Inflammatory macrophage (primary cell): ENCODE data around the gene WDR37.

ENCODE experiments used
- DNase-seq, 2 donors: peaks; one replicate each; pipeline ENCODE4 v3.0.0-alpha.2; 2020 to 2022

Gene WDR37

DNA sequence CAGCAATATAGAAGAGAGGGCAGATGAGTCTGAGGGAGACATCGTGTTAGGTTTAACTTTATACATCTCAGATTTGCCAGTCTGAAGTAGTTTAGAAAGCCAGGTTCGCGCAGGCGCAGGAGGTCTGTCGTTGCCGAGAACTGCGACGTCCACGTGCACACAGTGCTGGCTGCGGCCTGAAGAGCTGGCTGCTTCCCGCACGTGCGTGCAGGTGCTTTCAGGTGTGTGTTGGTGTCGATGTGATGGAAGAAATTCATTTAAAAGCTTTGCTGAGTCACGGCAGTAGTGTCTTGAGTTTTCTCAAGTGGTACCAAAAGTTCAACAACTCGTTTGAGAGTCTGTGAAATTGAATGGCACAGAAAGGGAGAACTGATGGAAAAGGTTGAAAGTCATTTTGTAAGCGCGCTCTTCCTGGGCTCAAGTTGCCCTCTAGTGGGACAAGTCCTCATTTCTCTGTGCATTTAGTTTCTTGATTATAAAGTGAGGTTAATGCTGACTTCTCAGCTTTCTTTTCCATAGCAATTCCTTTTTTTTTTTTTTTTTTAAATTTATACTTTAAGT, 18.6 kb downstream of the WDR37 start:
- DNase-seq = peak; percentile 34 to 36

DNA sequence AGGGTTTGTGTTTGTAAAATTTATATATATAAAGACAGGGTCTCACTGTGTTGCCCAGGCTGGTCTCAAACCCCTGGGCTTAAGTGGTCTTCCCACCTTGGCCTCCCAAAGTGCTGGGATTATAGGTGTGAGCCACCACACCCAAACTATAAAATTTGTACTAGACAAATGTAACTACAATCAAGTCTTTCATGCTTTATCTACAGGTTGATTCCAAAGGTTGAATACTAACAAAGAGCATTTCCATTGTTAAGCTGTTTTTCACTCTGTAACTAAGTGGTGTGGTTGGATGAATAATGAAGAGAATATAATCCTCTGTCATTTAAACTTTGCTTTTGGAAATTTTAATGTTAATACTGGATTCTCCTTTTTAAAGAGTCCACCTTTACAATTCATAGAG, 22.5 kb downstream of the WDR37 start:
- DNase-seq = no peak

DNA sequence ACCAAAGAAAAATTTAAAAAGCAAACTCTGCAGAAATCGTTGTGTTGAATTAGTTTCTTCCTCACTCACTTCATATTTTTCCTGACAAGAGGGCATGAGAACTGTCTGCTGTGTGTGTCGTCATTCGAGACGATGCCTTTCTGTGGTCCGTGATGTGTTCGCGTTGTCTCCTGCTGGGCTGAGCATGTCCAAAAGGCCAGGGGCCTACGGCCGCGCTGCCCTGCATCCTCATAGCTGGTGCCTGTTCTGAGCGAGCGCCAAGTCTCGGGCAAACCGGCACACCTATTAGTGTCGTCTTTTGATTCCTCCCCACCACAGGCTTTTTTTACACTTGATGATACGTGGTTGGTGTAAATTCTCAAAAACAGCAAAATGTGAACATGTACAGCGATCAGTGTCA, 27.4 kb downstream of the WDR37 start:
- DNase-seq = no peak

DNA sequence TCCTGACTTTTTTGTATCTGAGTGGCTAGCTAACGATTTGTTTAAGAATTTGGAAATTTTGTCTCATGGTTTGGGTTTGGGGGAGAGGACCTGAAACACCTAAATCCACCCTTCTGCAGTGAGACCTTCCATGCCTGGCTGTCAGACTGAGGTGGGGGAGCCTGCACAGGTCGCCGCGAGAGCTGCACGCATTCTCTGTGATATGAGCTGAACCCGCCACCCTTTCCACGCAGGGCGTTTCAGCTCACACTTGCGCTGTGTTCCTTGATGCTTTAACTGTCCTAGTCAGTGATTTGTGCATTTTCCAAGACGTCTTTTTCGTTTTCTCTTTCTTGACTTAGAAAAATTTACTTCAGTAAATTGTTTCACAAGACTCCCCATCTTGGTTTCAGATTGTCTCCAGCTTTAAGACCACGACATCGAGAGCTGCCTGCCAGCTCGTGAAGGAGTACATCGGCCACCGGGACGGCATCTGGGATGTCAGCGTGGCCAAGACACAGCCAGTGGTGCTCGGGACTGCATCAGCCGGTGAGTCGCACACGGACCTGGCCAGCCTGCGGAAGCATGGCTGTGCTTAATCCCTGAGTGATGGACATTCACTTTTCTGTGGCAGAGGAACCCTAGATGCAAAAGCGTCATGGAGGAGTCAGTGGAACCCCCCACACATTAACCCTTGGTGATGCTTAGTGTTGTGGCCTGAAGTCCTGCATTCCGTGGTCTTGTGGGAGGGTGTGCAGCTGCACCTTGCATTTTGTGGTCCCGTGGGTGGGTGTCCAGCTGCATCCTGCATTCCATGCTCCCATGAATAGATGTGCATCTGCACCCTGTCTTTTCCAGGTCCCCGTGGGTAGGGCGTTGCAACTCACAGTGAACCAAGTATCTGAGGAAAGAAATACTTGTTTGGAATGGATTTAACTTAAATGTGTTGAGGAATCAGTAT, 28.1 kb downstream of the WDR37 start:
- no peak for DNase-seq

DNA sequence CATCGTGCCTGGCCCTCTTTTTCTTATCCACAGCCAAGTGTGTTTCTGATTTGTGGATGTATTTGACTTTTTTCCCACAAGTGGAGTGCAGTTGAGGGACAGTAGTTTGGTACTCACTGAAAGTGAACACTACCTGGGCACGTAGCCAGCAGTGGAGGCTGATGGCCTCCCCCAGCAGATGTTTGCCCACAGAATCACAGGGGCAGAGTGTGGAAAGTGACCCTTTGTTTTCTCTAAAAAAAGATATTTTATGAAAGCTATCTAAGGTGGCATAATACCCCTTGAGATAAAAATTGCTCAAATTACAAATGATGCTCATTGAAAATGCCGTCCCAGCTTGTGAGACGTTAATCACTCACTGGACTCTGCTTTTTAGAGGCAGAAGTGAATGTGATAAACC, 29.1 kb downstream of the WDR37 start:
- no peak for DNase-seq

DNA sequence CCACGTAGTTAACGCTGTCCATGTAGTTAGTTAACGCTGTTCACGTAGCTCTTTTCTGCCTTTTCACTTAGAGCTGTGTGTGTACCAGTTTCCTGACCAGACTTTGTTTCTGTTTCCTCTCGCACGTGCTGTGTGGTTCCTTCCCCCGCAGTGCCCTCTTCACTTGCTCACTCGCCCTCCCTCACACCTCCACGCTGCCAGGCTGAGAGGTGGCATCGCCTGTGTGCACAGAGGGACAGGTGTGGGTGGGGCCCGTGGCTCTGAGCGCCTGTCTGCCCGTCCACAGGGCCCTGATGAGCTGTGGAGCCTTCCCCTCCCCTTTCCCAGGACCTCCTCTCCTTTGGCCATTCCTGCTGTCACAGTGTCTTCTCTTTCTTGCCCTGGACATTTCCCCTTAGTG, 30.6 kb downstream of the WDR37 start:
- DNase-seq = no peak

DNA sequence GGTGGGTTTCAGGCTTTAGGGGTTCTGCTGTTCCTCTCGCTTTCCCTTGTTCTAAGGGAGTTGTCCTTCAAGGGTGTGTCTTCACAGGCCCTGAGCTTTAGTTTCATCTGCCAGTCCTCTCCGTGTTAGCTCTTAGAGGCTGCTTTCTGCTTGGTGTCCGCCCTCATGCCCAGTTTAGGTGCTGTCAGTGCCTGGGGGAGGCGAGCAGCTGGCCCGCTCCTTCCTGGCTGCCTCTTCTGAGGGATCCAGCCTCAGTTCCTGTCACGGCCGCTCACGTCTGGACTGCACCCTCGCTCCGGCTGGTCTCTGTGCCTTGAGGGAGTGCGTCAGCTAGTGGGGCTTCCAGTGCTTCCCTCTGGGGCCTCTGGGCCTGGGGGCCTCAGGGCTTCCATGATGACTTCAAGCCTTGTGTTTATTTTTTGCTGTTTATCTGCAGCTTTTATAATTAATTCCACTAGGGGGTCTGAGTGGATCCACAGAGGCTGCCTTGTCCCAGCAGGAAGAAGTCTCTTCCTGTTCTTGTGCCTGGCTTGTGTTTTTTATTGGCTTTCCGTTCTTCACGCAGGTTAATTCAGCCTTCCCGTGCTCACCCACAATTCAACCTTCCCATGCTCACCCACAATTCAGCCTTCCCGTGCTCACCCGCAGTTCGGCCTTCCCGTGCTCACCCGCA, 33.0 kb downstream of the WDR37 start:
- no peak for DNase-seq

DNA sequence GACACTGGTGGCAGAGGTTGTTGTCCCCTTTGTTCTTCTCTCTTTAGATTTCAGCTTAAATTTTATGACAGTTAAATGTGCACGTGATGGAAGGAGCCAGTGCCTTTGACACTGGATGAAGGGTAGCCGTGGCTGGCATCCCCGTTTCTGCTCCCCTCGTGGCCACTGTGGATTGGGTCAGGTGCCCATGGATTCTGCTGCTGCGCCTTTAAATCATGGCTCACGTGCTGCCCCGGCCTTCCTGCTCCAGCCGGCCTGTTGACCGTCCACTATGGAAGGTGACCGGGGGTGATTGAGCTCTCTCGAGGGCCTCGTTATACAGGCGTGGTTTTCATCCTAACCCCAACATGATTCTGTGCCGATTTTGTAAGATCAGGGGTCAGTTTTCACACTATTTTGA, 34.5 kb downstream of the WDR37 start:
- no peak for DNase-seq

DNA sequence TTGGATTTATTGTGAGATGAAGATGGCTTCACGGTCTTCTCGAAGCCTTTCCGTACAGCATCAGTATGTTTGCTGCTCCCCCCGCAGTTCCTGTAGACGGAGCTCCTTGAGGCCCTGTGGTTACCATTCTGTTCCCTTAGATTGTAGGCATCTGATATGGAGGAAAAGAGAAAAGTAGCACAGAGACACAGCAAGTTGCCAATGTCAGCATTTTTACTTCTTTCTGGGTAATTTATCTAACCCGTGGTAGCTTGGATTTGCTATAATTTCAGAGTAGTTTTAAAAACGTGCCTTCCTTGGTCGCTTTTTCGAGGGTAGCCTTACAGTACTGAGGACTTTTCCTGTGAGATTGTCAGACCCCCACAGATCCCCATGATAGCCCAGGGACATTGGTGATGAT, 37.5 kb downstream of the WDR37 start:
- DNase-seq = no peak

DNA sequence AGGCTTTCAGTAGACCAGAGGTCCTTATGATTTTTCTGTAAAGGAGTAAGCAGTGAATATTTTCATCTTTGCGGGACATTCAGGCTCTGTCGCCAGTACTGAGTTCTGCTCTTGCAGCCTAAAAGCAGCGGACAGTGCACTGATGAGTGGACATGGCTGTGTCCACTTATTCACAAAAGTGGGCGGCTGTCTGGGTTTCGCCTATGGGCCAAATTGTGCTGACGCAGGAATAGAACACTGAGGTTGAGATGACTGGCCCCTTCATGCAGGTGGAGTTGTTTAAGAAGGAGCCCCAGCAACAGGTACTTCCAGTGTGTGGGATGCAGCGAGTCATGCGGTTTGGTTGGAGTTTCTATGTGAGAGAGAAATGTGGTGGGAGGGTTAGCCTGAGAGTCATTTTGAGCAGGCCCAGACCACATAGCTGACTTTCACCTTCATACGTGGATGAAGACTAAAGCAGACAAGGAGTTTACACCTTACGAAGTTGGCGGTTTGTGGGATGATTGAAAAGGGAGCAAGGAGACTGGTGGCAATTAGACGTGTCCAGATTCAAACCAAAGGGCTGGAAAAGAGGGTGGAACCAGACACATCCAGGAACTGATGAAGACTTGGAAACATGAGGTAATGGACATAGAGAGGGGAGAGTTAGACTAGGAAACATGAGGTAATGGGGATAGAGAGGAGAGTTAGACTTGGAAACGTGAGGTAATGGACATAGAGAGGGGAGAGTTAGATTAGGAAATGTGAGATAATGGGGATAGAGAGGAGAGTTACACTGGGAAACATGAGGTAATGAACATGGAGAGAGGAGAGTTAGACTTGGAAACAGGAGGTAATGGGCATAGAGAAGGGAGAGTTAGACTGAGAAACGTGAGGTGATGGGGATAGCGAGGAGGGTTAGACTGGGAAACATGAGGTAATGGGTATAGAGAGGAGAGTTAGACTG, 38.2 kb downstream of the WDR37 start:
- DNase-seq = no peak

DNA sequence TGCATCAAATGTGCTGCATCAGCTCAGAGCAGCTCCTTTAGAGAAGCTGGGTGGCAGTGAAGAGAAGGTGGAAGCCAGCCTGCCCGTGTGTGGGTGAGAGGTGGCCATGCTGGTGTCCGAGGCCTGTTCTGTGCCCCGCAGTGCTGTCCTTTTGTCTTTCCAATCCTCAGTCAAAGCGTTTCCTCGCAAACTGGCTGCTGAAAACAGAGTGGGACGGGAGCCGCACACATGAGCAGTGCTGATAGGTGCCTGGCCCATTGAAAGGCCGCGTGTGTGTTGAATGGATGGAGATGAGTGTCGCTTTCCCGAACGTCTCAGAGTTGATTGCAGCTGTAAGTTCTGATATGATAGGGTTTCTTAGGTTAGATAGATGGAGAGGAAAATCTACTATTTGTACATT, 39.3 kb downstream of the WDR37 start:
- no peak for DNase-seq

DNA sequence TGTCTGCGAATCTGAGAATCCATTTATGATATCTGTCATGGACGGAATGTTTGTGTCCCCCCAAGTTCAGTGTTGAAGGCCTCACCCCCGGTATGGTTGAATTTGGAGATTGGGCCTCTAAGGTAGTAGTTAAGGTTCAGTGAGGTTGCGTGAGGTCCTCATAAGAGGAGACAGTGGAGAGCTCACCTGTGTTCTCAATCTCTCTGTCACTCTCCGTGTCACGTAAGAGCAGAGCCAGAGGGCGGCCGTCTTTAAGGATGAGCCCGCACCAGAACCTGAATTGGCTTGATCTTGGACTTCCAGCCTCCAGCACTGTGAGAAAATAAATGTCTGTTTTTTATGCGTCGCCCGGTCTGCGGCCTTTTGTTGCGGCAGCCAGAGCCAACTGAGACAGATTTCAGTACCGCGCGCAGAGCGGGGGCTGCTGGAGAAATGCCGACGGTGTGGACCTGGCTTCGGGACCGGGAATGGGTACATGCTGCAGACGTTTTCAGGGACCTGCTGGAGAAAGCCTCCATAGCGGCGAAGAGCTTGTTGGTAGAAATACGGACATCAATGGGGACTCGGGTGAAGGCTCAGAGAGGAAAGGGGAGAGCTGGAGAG, 40.2 kb downstream of the WDR37 start:
- DNase-seq = no peak

DNA sequence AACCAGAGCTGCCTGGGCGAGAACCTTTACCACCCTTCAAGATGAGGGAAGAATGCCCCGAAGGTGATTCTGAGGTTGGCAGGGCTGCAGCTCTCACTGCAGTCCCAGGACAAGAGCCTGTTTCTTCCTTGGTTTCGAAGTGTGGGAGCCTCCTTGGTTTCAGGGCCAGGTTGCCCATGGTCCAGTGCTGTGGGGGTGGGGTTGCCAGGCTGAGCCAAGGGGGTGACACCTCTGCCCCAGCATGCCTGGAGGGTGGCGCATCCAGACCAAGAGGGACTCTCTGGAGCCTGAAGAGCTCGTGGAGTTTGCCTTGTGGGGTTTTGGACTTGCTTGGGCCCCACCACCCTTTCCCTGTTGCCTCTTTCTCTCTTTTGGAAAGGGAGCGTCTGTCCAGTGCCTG, 41.3 kb downstream of the WDR37 start:
- no peak for DNase-seq

DNA sequence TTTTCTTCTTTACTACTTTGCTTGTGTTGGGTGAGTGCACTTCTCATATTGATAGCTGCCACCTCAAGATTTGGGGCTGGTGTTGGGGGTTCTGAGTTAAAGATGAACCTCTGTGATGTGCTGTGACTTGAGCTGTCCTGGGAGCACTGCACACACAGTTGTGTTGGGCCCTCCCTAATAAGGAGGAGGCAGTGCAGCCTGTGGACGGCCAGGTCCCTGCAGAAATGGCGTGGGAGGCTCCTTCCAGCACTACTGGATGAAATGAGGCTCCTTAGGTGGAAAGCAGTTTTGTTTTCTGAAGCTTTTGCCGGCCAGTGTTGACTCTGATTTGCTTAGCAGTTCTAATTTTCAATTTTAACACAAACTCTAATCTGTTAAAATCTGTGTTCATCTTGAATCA, 44.0 kb downstream of the WDR37 start:
- DNase-seq = no peak

DNA sequence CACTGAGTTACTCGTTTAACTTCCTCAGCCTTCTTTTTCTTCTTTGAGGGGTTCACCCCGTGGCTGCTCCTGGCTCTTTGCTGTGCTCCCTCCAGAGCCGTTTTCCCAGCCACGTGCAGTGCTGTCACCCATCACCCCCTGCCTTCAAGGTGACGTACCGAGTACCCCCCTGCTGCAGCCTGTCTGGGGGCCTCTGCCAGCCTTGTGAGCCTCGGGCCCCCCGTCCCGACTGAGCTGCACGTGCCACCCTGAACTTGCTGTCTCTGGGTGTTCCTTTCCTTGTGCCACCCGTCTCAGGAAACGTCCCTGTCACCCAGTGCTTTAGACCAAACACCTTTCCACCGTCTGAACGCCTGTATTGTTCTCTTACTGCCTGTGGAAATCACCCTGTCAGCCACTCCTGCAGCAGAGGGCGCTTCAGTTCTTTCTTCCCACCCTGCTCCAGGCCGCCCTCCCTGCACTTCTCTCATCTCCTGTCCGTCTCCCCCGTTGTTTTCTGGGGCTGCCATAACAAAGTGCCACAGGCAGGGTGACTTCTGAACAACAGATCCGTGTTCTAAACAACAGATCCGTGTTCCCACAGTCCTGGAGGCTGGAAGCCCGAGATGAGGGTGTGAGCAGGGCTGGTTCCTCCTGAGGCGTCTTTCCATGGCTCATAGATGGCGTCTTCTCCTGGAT, 44.6 kb downstream of the WDR37 start:
- DNase-seq = no peak

DNA sequence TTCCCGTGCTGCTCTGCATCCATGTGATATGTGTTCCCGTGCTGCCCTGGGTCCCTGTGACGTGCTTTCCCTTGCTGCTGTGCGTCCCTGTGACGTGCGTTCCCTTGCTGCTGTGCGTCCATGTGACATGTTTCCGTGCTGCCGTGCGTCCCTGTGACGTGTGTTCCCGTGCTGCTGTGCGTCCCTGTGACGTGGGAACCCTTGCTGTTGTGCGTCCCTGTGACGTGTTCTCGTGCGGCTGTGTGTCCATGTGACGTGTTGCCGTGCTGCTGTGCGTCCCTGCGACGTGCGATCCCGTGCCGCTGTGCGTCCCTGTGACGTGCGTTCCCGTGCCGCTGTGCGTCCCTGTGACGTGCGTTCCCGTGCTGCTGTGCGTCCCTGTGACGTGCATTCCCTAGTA, 45.8 kb downstream of the WDR37 start:
- DNase-seq = no peak

DNA sequence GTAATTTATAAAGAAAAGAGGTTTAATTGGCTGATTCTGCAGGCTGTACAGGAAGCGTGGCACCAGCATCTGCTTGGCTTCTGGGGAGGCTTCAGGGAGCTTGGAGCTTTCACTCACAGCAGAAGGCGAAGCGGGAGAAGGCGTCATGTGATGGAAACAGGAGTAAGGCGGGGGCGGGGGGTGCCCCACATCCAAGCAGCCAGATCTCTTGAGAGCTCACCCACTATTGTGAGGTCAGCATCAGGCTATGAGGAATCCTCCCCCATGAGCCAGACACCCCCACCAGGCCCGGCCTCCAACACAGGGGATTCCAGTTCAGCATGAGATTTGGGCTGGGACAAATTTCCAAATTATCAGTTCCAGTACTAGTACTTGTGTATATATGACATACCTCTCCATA, 46.2 kb downstream of the WDR37 start:
- peak in 1 of 2 donors; percentile 58 for DNase-seq

DNA sequence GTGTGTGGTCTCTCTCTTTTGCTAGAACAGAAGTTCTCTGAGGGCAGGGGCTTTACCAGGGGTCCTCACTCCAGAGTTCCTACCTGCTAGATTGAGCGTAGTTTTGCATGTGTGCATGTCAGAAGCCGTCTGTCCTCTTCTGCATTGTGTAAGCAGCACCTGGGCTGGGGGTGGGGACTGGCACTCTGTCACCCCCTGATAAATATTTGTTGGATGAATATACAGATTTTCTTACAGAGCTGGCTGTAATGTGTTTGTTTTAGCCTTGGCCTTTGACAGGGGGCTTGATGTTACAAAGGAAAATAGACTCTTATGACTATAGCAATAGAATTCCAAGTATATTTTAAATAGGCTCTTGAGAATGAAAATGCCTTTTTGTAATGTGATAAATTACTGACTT, 46.6 kb downstream of the WDR37 start:
- no peak for DNase-seq

DNA sequence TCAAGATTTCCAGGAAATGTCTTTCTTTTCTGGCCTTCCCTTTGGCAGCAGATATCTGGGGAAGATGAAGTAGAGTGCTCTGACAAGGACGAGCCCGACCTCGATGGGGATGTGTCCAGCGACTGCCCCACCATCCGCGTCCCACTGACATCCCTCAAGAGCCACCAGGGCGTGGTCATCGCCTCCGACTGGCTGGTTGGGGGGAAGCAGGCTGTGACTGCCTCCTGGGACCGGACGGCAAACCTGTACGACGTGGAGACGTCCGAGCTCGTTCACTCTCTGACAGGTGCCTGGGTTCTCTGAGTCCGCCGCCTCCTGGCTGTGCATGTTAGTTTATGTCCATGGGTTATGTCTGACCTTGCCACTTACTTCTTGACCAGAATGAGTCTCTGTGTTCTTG, 47.4 kb downstream of the WDR37 start:
- DNase-seq = no peak

DNA sequence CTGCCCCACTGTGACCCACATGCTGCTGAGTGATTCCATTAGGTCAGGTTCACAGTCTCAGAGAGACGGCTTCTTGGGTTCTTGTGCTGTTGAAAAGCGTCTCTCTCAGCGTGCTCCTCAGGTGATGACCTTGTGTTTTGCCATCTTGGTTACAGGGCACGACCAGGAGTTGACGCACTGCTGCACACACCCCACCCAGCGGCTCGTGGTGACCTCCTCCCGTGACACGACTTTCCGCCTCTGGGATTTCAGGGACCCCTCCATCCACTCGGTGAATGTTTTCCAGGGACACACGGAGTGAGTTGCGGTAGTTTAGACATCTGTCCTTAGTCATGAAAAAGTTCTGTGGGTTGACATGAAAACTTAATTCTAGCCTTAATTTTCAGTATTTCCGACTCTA, 48.8 kb downstream of the WDR37 start:
- no peak for DNase-seq

DNA sequence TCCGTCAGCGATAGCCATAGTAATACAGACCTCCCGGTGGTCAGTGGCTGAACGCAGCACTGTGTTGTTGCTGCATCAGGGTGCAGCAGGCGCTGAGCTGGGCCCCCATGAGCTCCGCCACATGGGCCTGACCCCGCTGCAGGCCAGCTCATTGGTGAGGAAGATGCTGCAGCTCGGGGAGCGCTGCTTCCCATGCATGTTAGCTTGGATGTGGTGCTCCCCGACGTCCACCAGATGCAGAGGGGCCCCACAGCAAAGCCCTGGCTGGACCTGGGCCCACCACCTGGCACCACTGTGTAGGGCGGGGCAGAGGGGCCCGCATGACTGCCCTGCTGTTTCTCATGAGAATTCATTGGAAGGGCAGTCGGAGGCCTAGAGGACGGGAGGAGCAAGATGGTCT, 50.8 kb downstream of the WDR37 start:
- DNase-seq = no peak

DNA sequence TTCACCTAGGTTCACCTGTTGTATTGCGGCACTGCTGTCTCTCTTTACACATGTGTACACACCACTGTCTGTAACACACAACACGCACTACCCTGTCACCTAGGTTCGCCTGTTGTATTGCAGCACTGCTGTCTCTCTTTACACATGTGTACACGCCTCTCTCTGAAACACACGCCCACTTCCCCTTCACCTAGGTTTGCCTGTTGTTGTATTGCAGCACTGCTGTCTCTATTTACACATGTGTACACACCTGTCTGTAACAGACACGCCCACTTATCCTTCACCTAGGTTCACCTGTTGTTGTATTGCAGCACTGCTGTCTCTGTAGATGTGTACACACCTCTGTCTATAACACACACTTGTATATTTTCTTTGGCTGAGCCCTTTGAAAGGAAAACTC, 51.5 kb downstream of the WDR37 start:
- no peak for DNase-seq
